ENCODE results near the gene KCNK18. TPM values are rescaled to one million over a fixed set of nuclear protein-coding genes. Genes with fewer than 3 reads are reported as not detected.
"Not testable (repeated sequence)": the region's sequence is repeated elsewhere in the genome, so short reads cannot be mapped to it uniquely, and the experiment has no call there.

The KCNK18 gene
- total RNA-seq, 2 donors from 2014 or later, result not detected

- intact Hi-C loops (cut with DNase I), result no loop called here
- DNase-seq (ENCODE audit: low spot score), result no peak
Measured at GRCh38 chr10:117214401-117214800, 17.1 kb downstream of the KCNK18 start.

DNA sequence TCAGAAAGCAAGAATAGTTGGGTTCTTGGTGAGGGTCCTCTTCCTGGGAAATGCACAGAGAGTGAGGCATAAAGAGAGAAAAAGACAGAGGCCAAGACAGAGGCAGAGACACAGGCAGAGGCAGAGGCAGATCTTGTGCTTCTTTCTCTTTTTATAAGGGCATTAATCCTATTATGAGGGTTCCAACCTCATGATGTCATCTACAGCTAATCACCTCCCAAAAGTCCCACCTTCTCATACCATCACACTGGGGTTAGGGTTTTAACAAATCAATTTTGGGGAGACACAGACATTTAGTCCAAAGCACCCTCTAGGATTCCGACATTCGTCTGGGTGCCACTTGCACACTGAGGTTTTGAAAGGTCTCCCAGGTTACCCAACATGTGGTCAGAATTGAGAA is 17.8 kb downstream of the KCNK18 start:
- DNase-seq (ENCODE audit: low spot score), result peak; percentile 9
- intact Hi-C loops (cut with DNase I), result no loop called here

- DNase-seq (ENCODE audit: low spot score), result peak; percentile 55
Measured at GRCh38 chr10:117216028-117216427, 18.7 kb downstream of the KCNK18 start.

GRCh38 chr10:117216611-117217195 is 19.4 kb downstream of the KCNK18 start:
- DNase-seq (ENCODE audit: low spot score), result peak; percentile 90
- intact Hi-C loops (cut with DNase I), result no loop called here

More at GRCh38 chr10:117216028-117216427, 18.7 kb downstream of the KCNK18 start:
- intact Hi-C loops (cut with DNase I), result no loop called here

DNA sequence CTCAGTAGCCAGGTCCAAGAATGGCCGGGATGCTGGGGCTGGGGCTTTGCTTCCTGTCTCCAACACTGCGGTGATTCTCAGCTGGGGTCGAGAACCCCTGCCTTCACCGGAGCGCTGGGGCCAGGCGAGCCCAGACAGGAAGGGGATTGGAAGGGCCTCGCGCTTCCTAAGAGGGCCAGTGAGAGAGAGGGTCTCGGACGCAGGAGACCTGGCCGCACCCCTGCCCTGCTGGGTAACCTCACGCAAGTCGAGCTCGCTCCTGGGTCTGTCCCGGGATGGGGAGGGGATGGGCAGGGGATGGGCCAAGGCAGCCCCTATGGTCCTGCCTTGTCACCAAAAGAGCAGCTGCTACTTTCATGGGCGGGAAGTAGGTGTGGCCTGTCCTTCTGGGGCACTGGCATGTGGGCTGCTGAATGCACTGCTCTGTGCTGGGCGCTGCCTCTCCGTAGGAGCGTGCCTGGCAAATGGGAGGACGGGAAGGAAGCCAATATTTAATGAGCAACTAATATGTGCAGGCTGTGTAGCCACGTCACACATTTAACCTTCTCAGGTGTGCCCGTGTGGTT is 20.0 kb downstream of the KCNK18 start:
- intact Hi-C loops (cut with DNase I), result no loop called here
- peak; percentile 76 for DNase-seq (ENCODE audit: low spot score)

DNA sequence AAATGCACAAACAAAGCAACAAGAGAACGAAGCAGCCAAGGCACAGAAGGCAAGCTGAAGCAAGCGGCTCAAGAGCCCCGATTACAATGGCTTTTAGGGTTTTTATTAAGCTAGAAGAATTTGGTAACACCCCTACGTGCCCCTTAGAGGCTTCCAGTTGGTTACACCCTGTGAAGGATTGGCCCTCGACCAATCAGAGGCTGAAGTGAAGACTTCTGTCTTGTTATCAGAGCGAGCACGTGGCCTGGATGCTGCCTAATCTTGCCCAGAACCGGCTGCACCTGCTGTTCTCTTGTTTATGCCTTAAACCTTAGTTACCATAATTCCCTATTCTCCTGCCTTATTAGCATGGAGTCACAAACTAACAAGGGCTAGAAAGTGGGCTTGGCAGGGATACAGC is 21.4 kb downstream of the KCNK18 start:
- peak; percentile 25 for DNase-seq (ENCODE audit: low spot score)

DNA sequence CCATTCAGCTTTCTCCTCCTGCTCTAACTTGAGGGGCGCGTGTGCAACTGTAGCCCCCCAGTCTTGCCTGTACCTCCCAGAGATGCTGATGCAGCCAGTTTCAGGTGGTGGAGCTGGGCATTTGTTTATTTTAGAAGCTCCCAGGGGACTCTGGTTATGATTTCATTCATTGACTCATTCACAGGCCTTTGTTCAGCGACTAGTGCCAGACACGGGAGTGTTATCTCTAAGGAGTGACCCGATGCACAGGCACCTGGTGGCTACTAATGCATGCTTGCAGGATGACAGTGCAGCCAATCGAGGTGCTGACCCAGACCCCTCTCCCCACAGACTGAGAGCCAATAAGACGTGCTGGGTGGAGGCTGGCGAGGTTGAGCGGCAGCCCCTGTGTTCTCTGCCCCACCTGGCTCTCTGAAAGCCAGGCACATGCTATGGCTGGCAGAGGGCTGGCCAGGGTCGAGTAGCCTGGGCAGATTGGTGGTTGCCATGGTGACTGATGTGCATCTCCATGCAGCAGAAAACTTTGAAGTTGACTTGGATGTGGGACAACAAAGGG is 23.9 kb downstream of the KCNK18 start:
- peak; percentile 66 for DNase-seq (ENCODE audit: low spot score)
- intact Hi-C loops (cut with DNase I), result no loop called here

More for the DNA sequence above, 21.4 kb downstream of the KCNK18 start:
- intact Hi-C loops (cut with DNase I), result no loop called here

GRCh38 chr10:117222552-117222951 is 25.3 kb downstream of the KCNK18 start:
- intact Hi-C loops (cut with DNase I), result no loop called here
- peak; percentile 20 for DNase-seq (ENCODE audit: low spot score)

DNA sequence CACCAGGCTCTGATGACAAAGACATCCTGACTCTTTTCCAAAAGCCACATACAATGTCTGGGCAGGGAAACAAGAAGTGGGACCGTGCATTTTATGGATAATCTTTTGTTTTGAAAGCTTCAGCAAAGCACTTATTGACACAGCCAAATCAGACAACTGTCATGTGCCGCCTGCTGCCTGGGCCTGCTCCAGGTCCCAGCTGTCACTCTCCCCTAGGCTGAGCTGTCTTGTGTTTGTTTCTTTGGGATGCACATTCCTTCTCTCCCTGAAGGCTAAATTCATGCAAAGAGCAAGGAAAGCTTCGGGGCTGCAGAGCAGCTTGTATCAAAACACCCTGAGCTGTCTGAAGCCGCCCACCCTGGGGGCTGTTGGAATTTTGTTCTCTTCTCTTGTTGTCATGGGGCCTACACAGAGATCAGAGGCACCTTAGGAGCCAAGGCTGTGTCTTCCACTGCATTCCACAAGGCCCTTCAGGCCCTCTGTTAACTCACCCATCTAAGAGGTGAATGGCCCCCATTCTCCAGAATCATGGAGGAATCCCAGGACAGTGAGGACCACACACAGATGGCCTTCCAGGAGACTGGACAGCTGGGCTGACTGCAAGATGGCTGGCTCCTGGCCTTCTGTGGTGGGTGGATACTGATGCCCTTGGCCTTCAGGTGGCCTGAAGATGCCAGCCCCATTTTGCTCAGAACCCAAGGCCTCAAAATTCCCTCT is 25.8 kb downstream of the KCNK18 start:
- peak; percentile 0 for DNase-seq (ENCODE audit: low spot score)
- intact Hi-C loops (cut with DNase I), result no loop called here

GRCh38 chr10:117223693-117224430 is 26.6 kb downstream of the KCNK18 start:
- peak; percentile 53 for DNase-seq (ENCODE audit: low spot score)
- intact Hi-C loops (cut with DNase I), result no loop called here

- DNase-seq (ENCODE audit: low spot score), result no peak
- intact Hi-C loops (cut with DNase I), result no loop called here
Measured at GRCh38 chr10:117224881-117225280, 27.6 kb downstream of the KCNK18 start.

GRCh38 chr10:117226813-117227451 is 29.6 kb downstream of the KCNK18 start:
- intact Hi-C loops (cut with DNase I), result no loop called here
- no peak for DNase-seq (ENCODE audit: low spot score)

DNA sequence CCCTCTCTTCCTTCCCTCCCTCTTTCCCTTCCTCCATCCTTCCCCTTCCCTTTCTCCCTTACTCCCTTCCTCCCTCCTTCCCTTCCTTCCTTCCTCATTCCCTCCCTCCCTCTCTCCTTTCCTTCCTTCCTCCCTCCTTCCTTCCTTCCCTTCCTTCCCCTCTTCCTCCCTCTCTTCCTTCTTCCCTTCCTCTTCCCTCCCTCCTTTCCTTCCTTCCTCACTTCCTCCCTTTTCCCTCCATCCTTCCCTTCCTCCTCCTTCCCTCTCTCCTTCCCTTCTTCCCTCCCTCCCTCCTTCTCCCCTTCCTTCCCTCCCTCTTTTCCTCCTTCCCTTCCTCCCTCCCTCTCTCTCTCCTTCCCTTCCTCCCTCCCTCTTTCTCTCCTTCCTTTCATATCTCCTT is 30.9 kb downstream of the KCNK18 start:
- intact Hi-C loops (cut with DNase I), result no loop called here
- DNase-seq (ENCODE audit: low spot score), result no peak

DNA sequence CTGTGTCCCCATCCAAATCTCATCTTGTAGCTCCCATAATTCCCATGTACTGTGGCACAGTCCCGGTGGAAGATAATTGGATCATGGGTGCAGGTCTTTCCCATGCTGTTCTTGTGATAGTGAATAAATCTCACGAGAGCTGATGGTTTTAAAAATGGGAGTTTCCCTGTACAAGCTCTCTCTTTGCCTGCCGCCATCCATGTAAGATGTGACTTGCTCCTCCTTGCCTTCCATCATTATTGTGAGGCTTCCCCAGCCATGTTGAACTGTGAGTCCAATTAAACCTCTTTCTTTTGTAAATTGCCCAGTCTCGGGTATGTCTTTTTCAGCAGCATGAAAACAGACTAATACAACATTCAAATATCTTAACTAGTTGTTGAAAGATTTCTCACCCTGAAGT is 32.8 kb downstream of the KCNK18 start:
- intact Hi-C loops (cut with DNase I); DNase-seq (ENCODE audit: low spot score): not testable (repeated sequence)

DNA sequence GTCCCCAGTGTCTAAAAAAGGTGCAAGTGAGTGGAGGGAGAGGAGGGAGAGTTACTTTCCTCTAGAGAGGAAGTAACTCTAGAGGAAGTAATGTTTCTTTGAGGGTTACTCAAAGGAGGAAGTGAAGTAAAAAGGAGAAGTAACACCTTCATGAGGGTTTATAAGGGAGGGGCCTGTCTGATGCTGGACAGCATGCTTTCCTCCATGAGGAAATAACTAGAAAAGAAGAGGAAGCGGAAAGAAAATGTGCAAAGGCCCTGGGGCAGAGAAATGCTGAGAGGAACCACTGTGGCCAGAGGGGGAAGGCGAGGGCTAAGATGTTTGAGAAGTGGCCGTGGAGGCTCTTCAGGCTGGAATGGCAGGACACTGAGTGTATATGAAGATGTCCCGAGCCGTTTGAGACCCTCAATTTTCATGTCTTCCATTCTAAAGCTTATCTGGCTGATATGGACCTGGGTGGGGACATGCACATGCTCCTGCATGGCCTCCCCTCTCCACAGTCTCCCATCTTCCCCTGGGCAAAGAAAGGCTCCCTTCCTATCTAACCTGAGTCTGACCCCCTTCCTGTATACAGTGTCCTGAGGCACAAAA is 40.2 kb downstream of the KCNK18 start:
- no peak for DNase-seq (ENCODE audit: low spot score)
- intact Hi-C loops (cut with DNase I), result no loop called here

- no peak for DNase-seq (ENCODE audit: low spot score)
Measured at GRCh38 chr10:117239051-117239450, 41.8 kb downstream of the KCNK18 start.

DNA sequence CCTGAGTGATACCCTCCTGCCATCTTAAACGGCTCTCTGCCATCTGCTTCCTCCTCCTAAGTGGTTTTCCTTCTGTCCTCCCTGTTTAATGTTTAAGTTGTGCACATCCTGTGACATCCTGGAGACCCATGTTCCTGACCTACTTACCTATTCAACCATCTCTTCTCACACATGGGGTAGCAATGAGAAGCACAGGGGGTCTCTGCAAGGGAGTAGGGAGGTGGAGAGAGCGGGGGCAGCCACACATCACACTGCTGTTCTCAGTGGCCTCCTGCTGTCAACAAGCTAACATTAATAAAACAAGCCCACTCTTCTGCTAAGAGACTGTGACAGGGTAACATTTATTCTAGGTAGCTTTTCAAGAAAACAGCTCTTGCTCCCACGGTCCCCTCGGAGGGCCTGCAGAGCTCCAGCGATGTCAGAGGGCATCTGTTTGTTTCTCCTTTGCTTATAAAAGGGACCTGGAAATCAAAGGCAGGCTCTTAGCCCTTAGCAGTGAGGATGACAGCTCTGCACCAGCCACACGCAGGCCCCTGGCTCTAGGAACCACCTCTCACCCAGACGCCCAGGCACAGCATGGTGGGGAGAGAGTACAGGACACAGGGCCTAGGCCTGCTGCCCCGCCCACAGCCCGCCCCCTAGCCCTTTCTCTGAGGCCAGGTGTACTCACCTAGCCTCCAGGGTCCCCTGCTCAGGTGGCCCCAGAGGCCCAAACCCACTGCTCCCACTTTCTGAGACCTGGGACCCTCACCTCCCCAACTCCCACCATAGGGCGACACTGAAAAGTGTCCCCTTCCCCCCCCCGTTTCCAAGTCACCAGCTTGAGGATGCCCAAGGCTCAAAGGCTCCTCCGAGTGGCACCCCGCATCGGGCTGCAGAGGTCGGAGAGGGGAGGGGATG is 42.7 kb downstream of the KCNK18 start:
- intact Hi-C loops (cut with DNase I), result no loop called here
- DNase-seq (ENCODE audit: low spot score), result no peak

More at GRCh38 chr10:117239051-117239450, 41.8 kb downstream of the KCNK18 start:
- intact Hi-C loops (cut with DNase I), result no loop called here

Data from posterior vena cava (tissue), 2 donors.